IMR-90 (cell line): Measurements from ENCODE around the gene GNB5. TPM values are rescaled to one million over a fixed set of nuclear protein-coding genes. Genes with fewer than 3 reads are reported as not detected.
A peak's percentile ranks its signal among the peaks of the same experiment; 100 is the strongest.

ENCODE experiments used
- ATAC-seq: fragments of 200-7000 bp; cut with Tn5 transposase; 2 replicates; pipeline ENCODE4 v1.9.1; 2020; ENCODE audit warnings: low read depth, mild to moderate bottlenecking, moderate library complexity
- BruUV-seq: library from RNA; stranded (reverse); fragments of 400-500 nt; replicated peaks from 2 replicates; lab custom pipeline; 2021; lab: Mats Ljungman, UMichigan
- CTCF ChIA-PET: fragments of 300-600 bp; formaldehyde crosslinking; extraction: SDS; loops from one replicate; lab custom pipeline; 2021; ENCODE audit warnings: antibody characterized with exemption; lab: Yijun Ruan, JAX
- POLR2A ChIA-PET: fragments of 300-600 bp; sonication (Branson Sonifier 250); formaldehyde crosslinking; loops from one replicate; lab custom pipeline; 2022; ENCODE audit warnings: antibody characterized with exemption; ENCODE audit not compliant: unreplicated experiment; lab: Charles Lee
- DNase-seq: peaks from one replicate; pipeline ENCODE4 v3.0.0; 2013
- H2AFZ ChIP-seq: replicated peaks from 2 replicates; pipeline ENCODE3; 2013; ENCODE audit warnings: low read length, mild to moderate bottlenecking; ENCODE audit not compliant: poor library complexity
- H2AK5ac ChIP-seq: 2 replicates; pipeline ENCODE4 v1.6.1; 2013; ENCODE audit warnings: low read depth, low read length, inconsistent platforms
- H2AK9ac ChIP-seq: replicated peaks from 2 replicates; pipeline ENCODE3; 2013; ENCODE audit warnings: mild to moderate bottlenecking, low read depth, low read length, moderate library complexity; ENCODE audit not compliant: poor library complexity
- H2BK120ac ChIP-seq: 2 replicates; pipeline ENCODE4 v1.6.1; 2013; ENCODE audit warnings: low read depth, low read length, inconsistent platforms
- H2BK15ac ChIP-seq: 3 replicates; pipeline ENCODE4 v1.6.1; 2013; ENCODE audit warnings: low read depth, low read length, inconsistent platforms
- H2BK20ac ChIP-seq: 2 replicates; pipeline ENCODE4 v1.6.1; 2013; ENCODE audit warnings: low read depth, mild to moderate bottlenecking, inconsistent platforms, low read length, moderate library complexity
- H2BK5ac ChIP-seq: 2 replicates; pipeline ENCODE4 v1.6.1; 2013; ENCODE audit warnings: mild to moderate bottlenecking, low read depth, low read length, inconsistent platforms; ENCODE audit not compliant: poor library complexity, severe bottlenecking
- H3K14ac ChIP-seq: replicated peaks from 2 replicates; pipeline ENCODE4 v1.6.1; 2013; ENCODE audit warnings: low read depth, low read length, inconsistent platforms
- H3K18ac ChIP-seq: 2 replicates; pipeline ENCODE4 v1.6.1; 2013; ENCODE audit warnings: low read depth, low read length, control low read depth
- H3K23ac ChIP-seq: 2 replicates; pipeline ENCODE4 v1.6.1; 2013; ENCODE audit warnings: low read depth, low read length, inconsistent platforms
- H3K27ac ChIP-seq: 2 replicates; pipeline ENCODE4 v1.5.1; 2013; ENCODE audit warnings: mild to moderate bottlenecking, control low read depth, low read length; ENCODE audit not compliant: insufficient read depth
- H3K27me3 ChIP-seq: 2 replicates; pipeline ENCODE4 v1.6.1; 2013; ENCODE audit warnings: low read length; ENCODE audit not compliant: control insufficient read depth, insufficient read depth
- H3K36me3 ChIP-seq: 2 replicates; pipeline ENCODE4 v1.6.1; 2013; ENCODE audit warnings: low read length, mixed read lengths; ENCODE audit not compliant: control insufficient read depth, insufficient read depth
- H3K4ac ChIP-seq: 2 replicates; pipeline ENCODE4 v1.6.1; 2013; ENCODE audit warnings: low read depth, low read length, inconsistent platforms
- H3K4me1 ChIP-seq: 2 replicates; pipeline ENCODE4 v1.6.1; 2013; ENCODE audit warnings: low read length, mixed read lengths; ENCODE audit not compliant: control insufficient read depth, insufficient read depth
- H3K4me2 ChIP-seq: 2 replicates; pipeline ENCODE4 v1.6.1; 2013; ENCODE audit warnings: low read depth, mild to moderate bottlenecking, control low read depth, low read length, moderate library complexity
- H3K4me3 ChIP-seq: 2 replicates; pipeline ENCODE4 v1.5.1; 2013; ENCODE audit warnings: low read depth, mild to moderate bottlenecking, control low read depth, low read length, moderate library complexity; ENCODE audit not compliant: insufficient read depth
- H3K56ac ChIP-seq: 2 replicates; pipeline ENCODE4 v1.6.1; 2013; ENCODE audit warnings: low read length, inconsistent platforms; ENCODE audit not compliant: insufficient read depth; ENCODE audit errors: extremely low read depth
- H3K79me1 ChIP-seq, 2 experiments: 2 replicates each; pipeline ENCODE4 v1.6.1; 2013; ENCODE audit warnings: low read length in 2 of 2, inconsistent platforms in 1 of 2, low read depth in 1 of 2
- H3K9ac ChIP-seq: 2 replicates; pipeline ENCODE4 v1.6.1; 2013; ENCODE audit warnings: low read depth, low read length, control low read depth
- H3K9me1 ChIP-seq: 2 replicates; pipeline ENCODE4 v1.6.1; 2013; ENCODE audit warnings: low read length, inconsistent platforms; ENCODE audit not compliant: insufficient read depth
- H3K9me3 ChIP-seq: 2 replicates; pipeline ENCODE4 v1.6.1; 2013; ENCODE audit warnings: low read length; ENCODE audit not compliant: control insufficient read depth, insufficient read depth
- H4K20me1 ChIP-seq: 2 replicates; pipeline ENCODE4 v1.6.1; 2013; ENCODE audit warnings: low read length, inconsistent platforms; ENCODE audit not compliant: insufficient read depth
- H4K5ac ChIP-seq: 2 replicates; pipeline ENCODE4 v1.6.1; 2013; ENCODE audit warnings: mild to moderate bottlenecking, low read depth, low read length, control low read depth
- H4K8ac ChIP-seq, 2 experiments: 2 replicates each; pipeline ENCODE4 v1.6.1; 2013; ENCODE audit warnings: low read depth in 2 of 2, low read length in 2 of 2, control low read depth in 1 of 2, inconsistent platforms in 1 of 2
- H4K91ac ChIP-seq: 2 replicates; pipeline ENCODE4 v1.6.1; 2013; ENCODE audit warnings: low read depth, low read length, inconsistent platforms; ENCODE audit not compliant: insufficient read depth
- BHLHE40 ChIP-seq: fragments of 150-350 bp; IDR thresholded peaks from 2 replicates; pipeline ENCODE4 v1.6.1; 2016; ENCODE audit warnings: mild to moderate bottlenecking, low read depth, low read length
- CEBPB ChIP-seq: IDR thresholded peaks from 2 replicates; pipeline ENCODE4 v1.6.1; 2012; ENCODE audit warnings: low read depth, low read length, improper control_type of control experiment
- CHD1 ChIP-seq: IDR thresholded peaks from 2 replicates; pipeline ENCODE4 v1.6.1; 2012; ENCODE audit warnings: low read depth, low read length, improper control_type of control experiment
- CTCF ChIP-seq: conservative IDR thresholded peaks from 2 replicates; pipeline ENCODE4 v1.5.1; 2012; ENCODE audit warnings: mild to moderate bottlenecking, low read depth, low read length, improper control_type of control experiment
- FOS ChIP-seq: fragments of 150-350 bp; IDR thresholded peaks from 2 replicates; pipeline ENCODE4 v1.6.1; 2016; ENCODE audit warnings: low read depth, low read length
- MAFK ChIP-seq: IDR thresholded peaks from 2 replicates; pipeline ENCODE4 v1.6.1; 2012; ENCODE audit warnings: low read depth, low read length, improper control_type of control experiment
- MAZ ChIP-seq: IDR thresholded peaks from 2 replicates; pipeline ENCODE4 v1.6.1; 2012; ENCODE audit warnings: low read depth, mild to moderate bottlenecking, low read length, improper control_type of control experiment, moderate library complexity, borderline replicate concordance
- MXI1 ChIP-seq: IDR thresholded peaks from 2 replicates; pipeline ENCODE4 v1.6.1; 2012; ENCODE audit warnings: low read depth, mild to moderate bottlenecking, low read length, moderate library complexity, borderline replicate concordance
- NFE2L2 ChIP-seq: fragments of 150-350 bp; IDR thresholded peaks from 2 replicates; pipeline ENCODE4 v1.6.1; 2016; ENCODE audit warnings: low read depth, mild to moderate bottlenecking, low read length
- RAD21 ChIP-seq: IDR thresholded peaks from 2 replicates; pipeline ENCODE4 v1.6.1; 2012; ENCODE audit warnings: low read length, improper control_type of control experiment
- RCOR1 ChIP-seq: IDR thresholded peaks from 2 replicates; pipeline ENCODE4 v1.6.1; 2012; ENCODE audit warnings: mild to moderate bottlenecking, low read length, improper control_type of control experiment; ENCODE audit not compliant: insufficient replicate concordance
- RFX5 ChIP-seq: IDR thresholded peaks from 2 replicates; pipeline ENCODE4 v1.8.0; 2012; ENCODE audit warnings: low read depth, mild to moderate bottlenecking, low read length, moderate library complexity
- SMC3 ChIP-seq: fragments of 150-350 bp; IDR thresholded peaks from 2 replicates; pipeline ENCODE4 v1.6.1; 2016; ENCODE audit warnings: low read depth, mild to moderate bottlenecking, antibody characterized with exemption, low read length, moderate library complexity
- USF2 ChIP-seq: fragments of 150-350 bp; IDR thresholded peaks from 2 replicates; pipeline ENCODE4 v1.6.1; 2017; ENCODE audit warnings: mild to moderate bottlenecking, antibody characterized with exemption, low read length, low read depth
- WGBS, 2 experiments: methylation state at CpG; one replicate each; pipeline versions ENCODE4 v1.1.5 to v1.1.7; 2013; ENCODE audit warnings: missing lambda C conversion rate in 2 of 2; ENCODE audit not compliant: insufficient read length in 1 of 2; ENCODE audit errors: extremely low coverage in 2 of 2; 5-methylcytosine and 5-hydroxymethylcytosine counted together
- dilution Hi-C: fragments of 300-500 bp; cut with HindIII; formaldehyde crosslinking; loops from one replicate; pipeline ENCODE4 v1.14.3; 2018; ENCODE audit warnings: low sequenced_read_pairs; ENCODE audit not compliant: unreplicated experiment
- in situ Hi-C: fragments of 300-500 bp; cut with MboI; formaldehyde crosslinking; loops from 3 replicates; pipeline ENCODE4 v1.14.3; 2019; ENCODE audit warnings: low sequenced_read_pairs, inconsistent platforms, mixed read lengths
- intact Hi-C: fragments of 100-400 bp; cut with micrococcal nuclease; formaldehyde crosslinking; loops from 2 replicates; pipeline ENCODE4 v1.10.0; 2022
- polyA plus RNA-seq, 3 experiments: library from polyadenylated mRNA; depleted of rRNA; stranded (reverse); fragments of >200 nt; gene quantifications; 2 replicates each; pipeline ENCODE4 v1.2.3, GENCODE V29; 2012; ENCODE audit warnings: low replicate concordance in 1 of 3
- total RNA-seq: library from RNA; depleted of rRNA; stranded (reverse); fragments of >200 nt; gene quantifications from 2 replicates; pipeline ENCODE4 v1.2.3, GENCODE V29; 2012

GNB5 gene
- total and polyA plus RNA-seq, 2 of the 4 experiments (the other 2 are of a cell fraction), result 27.7 to 33.2 TPM

- Histone ChIP-seq H3K79me1 (peaks cover 10 to 18% of the 10 kb centered on the region in 2 experiments; a peak in 3 of 4 replicates), H4K20me1 (no peaks in the 10 kb centered on the region), H3K4me2 (peak overlapping the region; percentile 98), H3K18ac (peak overlapping the region; percentile 77), H3K4ac (peak overlapping the region; percentile 49), H3K9me3 (no peaks in the 10 kb centered on the region), H3K27ac (peak overlapping the region; percentile 70), H3K36me3 (no peaks in the 10 kb centered on the region), H3K9me1 (no peaks in the 10 kb centered on the region), H2AK5ac (no peak overlapping the region), H4K5ac (peak overlapping the region; percentile 90), H2BK15ac (no peak overlapping the region), H4K91ac (peak overlapping the region; percentile 53), H2AFZ (peak overlapping the region; percentile 99), H2BK5ac (peak overlapping the region; percentile 46), H3K4me3 (peak overlapping the region; percentile 97), H3K56ac (no peak overlapping the region), H3K4me1 (peaks cover 2% of the 10 kb centered on the region; the same call in 1 of the 2 replicates), H2BK20ac (no peak overlapping the region), H3K14ac (peak overlapping the region; percentile 46), H3K23ac (peak overlapping the region; percentile 13; the same call in 1 of the 2 replicates), H4K8ac (peak overlapping the region; percentile 83 to 96), H3K9ac (peak overlapping the region; percentile 83), H3K27me3 (no peaks in the 10 kb centered on the region; the same call in 1 of the 2 replicates), H2AK9ac (peak overlapping the region; percentile 65), H2BK120ac (peak overlapping the region; percentile 51; the same call in 1 of the 2 replicates)
- in situ Hi-C loops, result no loop called here
- no peak; the same call in 1 of the 2 replicates for ATAC-seq
- dilution Hi-C loops, result no loop called here
- POLR2A ChIA-PET, result no interaction called here
- WGBS, 2 experiments, result no CpG with 5 or more reads among the region's 31 CpGs
- DNase-seq, result no peak
- CTCF ChIA-PET, result interaction anchor here (1.7 kb wide), 1 partner anchor 47 kb away, joined by 3 read pairs; no protein-coding TSS in a partner anchor
- BruUV-seq, result no TSS peak
- intact Hi-C loops, result loop anchor here (5.0 kb wide), 1 partner anchor 557 kb away; no protein-coding TSS in a partner anchor
- TF ChIP-seq NFE2L2, result no peak
- TF ChIP-seq MAFK, result no peak
- TF ChIP-seq RFX5, result no peak
- TF ChIP-seq CHD1, result no peak
- TF ChIP-seq CTCF, result no peak
- TF ChIP-seq RAD21, result no peak
- no peak for TF ChIP-seq RCOR1
- TF ChIP-seq CEBPB, result no peak
- no peak for TF ChIP-seq MXI1
- no peak for TF ChIP-seq USF2
- no peak for TF ChIP-seq SMC3
- no peak for TF ChIP-seq FOS
- no peak for TF ChIP-seq MAZ
- no peak for TF ChIP-seq BHLHE40
These were observed 10.9 kb downstream of the GNB5 start for GRCh38 chr15:52180196-52180835.
